Measurements from ENCODE around the gene RCVRN.

RCVRN gene

DNA sequence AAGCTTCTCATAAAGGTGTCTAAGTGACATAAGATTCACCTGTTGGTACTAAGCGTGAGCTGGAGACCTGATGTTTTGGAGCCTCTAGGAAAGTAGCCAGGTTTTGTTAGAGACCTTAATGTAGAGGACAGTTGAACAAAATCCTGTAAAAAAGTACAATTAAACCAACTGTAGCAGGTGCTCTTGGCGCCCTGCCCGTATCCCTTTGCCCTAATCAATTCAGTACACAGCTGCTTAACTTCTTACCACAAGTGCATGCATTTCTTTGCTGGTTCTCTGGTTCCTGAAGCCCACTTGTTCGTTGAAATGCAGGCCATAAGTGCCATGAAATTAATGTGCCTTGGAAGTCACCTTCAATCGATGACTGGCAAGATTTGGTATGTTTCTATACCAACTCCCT is 54.9 kb downstream of the RCVRN start:
- no peak for DNase-seq (ENCODE audit: low read depth in 2 of 2)
